Measurements from ENCODE around the gene SHROOM1. TPM values are rescaled to one million over a fixed set of nuclear protein-coding genes. Genes with fewer than 3 reads are reported as not detected.
A peak's percentile ranks its signal among the peaks of the same experiment; 100 is the strongest.

Gene SHROOM1, protein sequence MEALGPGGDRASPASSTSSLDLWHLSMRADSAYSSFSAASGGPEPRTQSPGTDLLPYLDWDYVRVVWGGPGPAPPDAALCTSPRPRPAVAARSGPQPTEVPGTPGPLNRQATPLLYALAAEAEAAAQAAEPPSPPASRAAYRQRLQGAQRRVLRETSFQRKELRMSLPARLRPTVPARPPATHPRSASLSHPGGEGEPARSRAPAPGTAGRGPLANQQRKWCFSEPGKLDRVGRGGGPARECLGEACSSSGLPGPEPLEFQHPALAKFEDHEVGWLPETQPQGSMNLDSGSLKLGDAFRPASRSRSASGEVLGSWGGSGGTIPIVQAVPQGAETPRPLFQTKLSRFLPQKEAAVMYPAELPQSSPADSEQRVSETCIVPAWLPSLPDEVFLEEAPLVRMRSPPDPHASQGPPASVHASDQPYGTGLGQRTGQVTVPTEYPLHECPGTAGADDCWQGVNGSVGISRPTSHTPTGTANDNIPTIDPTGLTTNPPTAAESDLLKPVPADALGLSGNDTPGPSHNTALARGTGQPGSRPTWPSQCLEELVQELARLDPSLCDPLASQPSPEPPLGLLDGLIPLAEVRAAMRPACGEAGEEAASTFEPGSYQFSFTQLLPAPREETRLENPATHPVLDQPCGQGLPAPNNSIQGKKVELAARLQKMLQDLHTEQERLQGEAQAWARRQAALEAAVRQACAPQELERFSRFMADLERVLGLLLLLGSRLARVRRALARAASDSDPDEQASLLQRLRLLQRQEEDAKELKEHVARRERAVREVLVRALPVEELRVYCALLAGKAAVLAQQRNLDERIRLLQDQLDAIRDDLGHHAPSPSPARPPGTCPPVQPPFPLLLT
- total RNA-seq: 6.3 and 8.0 TPM in 2 replicates

DNA sequence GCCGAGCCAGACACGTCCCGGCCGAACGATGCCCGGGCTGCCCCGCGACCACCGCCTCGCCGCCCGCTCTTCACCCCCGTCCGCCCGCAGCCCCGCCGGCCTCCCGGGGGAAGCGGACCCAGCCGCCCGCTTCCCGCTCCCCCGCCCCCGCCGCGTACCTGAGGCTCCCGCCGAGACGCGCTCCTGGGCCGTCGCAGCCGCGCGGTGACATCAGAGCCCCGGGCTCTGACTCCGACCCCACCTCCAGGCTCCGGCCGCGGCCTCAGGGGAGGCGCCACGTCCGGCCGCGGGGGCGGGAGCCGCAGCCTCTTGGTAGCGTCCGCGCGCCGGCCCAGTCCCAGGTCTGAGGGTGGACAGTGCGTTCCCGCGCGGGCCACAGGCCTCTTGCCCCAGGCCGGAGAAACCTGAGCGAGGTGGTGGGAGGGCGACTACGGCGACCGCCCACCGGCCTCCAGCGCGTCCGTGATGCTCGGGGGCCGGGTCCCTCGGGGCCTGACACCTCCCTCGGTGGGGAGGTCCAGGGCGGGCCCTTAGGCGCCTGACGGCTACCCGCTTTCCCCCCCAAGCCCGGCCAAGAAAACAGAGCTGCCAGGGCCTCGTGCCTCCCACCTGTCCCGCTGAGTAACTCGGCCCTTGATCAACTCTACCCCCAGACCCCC is at the start of gene SHROOM1:
SHROOM1 (minus strand) TSS at position 212 of the 659 bp plus-strand sequence. CDS start 4,507 bp downstream, outside the sequence.
- no peak for DNase-seq (ENCODE audit: low read depth)
- TF ChIP-seq, protein P1, sequence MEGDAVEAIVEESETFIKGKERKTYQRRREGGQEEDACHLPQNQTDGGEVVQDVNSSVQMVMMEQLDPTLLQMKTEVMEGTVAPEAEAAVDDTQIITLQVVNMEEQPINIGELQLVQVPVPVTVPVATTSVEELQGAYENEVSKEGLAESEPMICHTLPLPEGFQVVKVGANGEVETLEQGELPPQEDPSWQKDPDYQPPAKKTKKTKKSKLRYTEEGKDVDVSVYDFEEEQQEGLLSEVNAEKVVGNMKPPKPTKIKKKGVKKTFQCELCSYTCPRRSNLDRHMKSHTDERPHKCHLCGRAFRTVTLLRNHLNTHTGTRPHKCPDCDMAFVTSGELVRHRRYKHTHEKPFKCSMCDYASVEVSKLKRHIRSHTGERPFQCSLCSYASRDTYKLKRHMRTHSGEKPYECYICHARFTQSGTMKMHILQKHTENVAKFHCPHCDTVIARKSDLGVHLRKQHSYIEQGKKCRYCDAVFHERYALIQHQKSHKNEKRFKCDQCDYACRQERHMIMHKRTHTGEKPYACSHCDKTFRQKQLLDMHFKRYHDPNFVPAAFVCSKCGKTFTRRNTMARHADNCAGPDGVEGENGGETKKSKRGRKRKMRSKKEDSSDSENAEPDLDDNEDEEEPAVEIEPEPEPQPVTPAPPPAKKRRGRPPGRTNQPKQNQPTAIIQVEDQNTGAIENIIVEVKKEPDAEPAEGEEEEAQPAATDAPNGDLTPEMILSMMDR (conservative IDR thresholded peaks at IDR 0.05; ENCODE audit: low read depth, low read length): no peak
- H3K4me3 ChIP-seq (ENCODE audit: low read depth, low read length): peak within 1 kb of the TSS; percentile 72

DNA sequence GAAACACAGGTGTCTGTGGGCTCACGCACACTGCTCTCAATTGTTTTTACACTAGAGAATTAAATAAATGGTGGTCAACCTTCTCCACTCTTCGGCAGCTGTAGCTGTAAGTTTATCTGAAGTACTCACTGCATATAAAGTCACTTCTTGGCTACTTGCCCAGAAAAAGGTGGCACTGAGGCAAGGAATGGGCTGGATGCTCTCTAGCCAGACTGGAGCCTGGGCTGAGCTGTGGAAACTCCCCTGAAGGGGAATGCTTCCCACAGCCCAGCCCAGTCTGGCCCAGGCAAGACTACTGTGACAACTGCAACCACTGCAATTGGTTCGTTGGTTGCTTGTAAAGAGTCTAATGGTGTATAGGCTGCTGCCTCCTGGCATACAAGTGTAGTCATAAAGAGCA is 47.5 kb upstream of the SHROOM1 start:
- H3K4me3 ChIP-seq (ENCODE audit: low read depth, low read length): no peak overlapping the region
- no peak for DNase-seq (ENCODE audit: low read depth)
- TF ChIP-seq, protein P1 (conservative IDR thresholded peaks at IDR 0.05; ENCODE audit: low read depth, low read length): no peak

DNA sequence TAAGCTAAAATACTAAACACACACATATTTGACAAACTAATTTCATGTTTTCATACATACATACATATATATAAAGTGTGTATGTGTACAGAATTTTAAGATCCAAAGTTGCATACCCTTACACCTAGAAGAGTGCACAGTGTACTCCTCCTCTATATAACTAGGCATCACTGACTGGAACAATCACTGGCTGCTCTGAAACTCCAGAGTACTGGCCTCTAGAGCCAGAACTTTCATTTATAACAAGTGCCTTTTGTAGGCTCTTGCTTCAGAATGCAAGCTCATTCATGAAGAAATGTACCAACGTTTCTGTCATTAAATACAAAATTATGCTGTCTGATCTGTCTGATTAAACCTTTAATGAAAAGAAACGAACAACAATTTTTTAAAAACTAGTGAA is 47.0 kb upstream of the SHROOM1 start:
- TF ChIP-seq, protein P1 (conservative IDR thresholded peaks at IDR 0.05; ENCODE audit: low read depth, low read length): no peak
- H3K4me3 ChIP-seq (ENCODE audit: low read depth, low read length): no peak overlapping the region
- DNase-seq (ENCODE audit: low read depth): no peak

DNA sequence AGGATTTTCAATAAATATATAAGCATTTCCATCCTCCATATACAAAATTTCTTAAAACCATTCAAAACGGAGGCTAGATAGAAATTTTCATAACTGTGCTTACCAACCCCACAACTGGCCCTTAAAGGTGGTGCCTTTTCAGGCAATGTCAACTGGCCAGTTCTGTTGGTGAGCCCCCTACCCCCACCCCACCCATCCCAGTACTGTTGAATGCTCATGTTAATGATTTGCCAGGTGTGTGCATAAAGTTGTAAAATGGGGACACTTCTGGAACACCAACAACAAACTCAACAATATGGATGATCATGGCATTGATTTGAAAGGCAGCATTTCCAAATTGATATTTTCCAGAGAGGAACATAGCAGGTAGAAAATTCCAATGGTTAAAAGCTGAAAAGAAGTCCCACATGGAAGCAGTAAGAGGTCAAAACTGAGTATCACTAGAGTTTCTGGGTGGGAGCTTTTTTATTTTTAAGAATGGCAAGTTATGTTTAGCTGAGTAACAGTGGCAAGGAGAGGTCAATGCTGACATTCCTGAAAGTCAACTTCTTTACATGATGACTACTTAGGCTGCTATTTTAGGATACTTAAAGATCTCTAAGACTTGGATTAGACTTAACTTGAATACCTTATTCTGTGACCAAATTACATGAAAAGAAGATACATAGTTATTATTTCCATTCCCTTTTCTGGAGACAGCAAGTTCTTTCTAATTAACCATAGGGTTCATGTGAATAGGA is 45.7 kb upstream of the SHROOM1 start:
- H3K4me3 ChIP-seq (ENCODE audit: low read depth, low read length): no peak overlapping the region
- TF ChIP-seq, protein P1 (conservative IDR thresholded peaks at IDR 0.05; ENCODE audit: low read depth, low read length): no peak
- DNase-seq (ENCODE audit: low read depth): no peak

DNA sequence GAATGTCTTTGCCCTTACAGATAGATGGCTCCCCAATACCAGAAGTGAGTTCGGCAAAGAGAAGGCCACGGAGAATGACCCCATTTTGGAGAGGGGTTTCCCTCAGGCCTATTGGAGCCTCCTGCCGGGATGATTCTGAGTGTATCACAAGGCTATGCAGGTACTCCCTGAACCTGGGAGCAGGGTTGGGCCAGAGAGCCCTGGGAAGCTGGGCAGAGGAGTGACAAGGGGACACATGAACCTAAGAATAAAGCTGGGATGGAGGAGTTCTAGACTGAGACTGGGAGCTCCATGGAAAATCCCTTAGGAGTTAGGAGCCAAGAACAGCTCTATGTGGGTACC is 43.5 kb upstream of the SHROOM1 start:
- TF ChIP-seq, protein P1 (conservative IDR thresholded peaks at IDR 0.05; ENCODE audit: low read depth, low read length): no peak
- no peak overlapping the region for H3K4me3 ChIP-seq (ENCODE audit: low read depth, low read length)
- no peak for DNase-seq (ENCODE audit: low read depth)

Measured in epithelial cell of proximal tubule (primary cell).